T-helper 17 cell (primary cell): ENCODE measurements around the gene CPD. TPM values are rescaled to one million over a fixed set of nuclear protein-coding genes. Genes with fewer than 3 reads are reported as not detected.

Experiments used
- ATAC-seq: fragments of 150-1000 bp; cut with Tn5 transposase; 2 replicates; pipeline ENCODE4 v1.10.0; 2021; ENCODE audit warnings: mild to moderate bottlenecking, moderate library complexity
- DNase-seq, 3 donors: peaks; one replicate each; pipeline versions ENCODE4 v3.0.0 to v3.0.0-alpha.2; 2020 to 2021
- H3K9me3 ChIP-seq: one replicate; pipeline ENCODE4 v1.7.0; 2013; ENCODE audit warnings: low read length, mild to moderate bottlenecking; ENCODE audit not compliant: control insufficient read depth, poor library complexity, severe bottlenecking
- H3K27ac Mint-ChIP-seq: one replicate; pipeline ENCODE4 v1.8.0; 2022; ENCODE audit warnings: mild to moderate bottlenecking, moderate library complexity, mixed read lengths
- H3K27me3 Mint-ChIP-seq: one replicate; pipeline ENCODE4 v1.8.0; 2022; ENCODE audit warnings: mixed read lengths
- H3K36me3 Mint-ChIP-seq: one replicate; pipeline ENCODE4 v1.8.0; 2022; ENCODE audit warnings: low read depth, mixed read lengths
- H3K4me1 Mint-ChIP-seq: one replicate; pipeline ENCODE4 v1.8.0; 2022; ENCODE audit warnings: mild to moderate bottlenecking, mixed read lengths
- H3K4me3 Mint-ChIP-seq: one replicate; pipeline ENCODE4 v1.8.0; 2022; ENCODE audit warnings: mild to moderate bottlenecking, moderate library complexity, mixed read lengths
- total RNA-seq, 4 donors: library from RNA in 2 of 4; stranded (reverse) in 2 of 4; gene quantifications; one replicate each; pipeline ENCODE4 v1.2.3 and lab custom pipeline; 2022 to 2026

CPD gene
- total RNA-seq, 2 donors from 2014 or later, result 34.3 to 43.1 TPM

GRCh38 chr17:30363715-30364202 lies 15.0 kb upstream of the CPD start:
- no peaks in the 10 kb centered on the region for H3K9me3 ChIP-seq
- peak; percentile 92 for ATAC-seq
- peak; percentile 14 to 50 (median 44) for DNase-seq
- Mint-ChIP-seq H3K4me3 (peak overlapping the region; percentile 78), H3K36me3 (peaks cover 6% of the 10 kb centered on the region), H3K27me3 (no peaks in the 10 kb centered on the region), H3K27ac (peak overlapping the region; percentile 39), H3K4me1 (peaks cover 18% of the 10 kb centered on the region)

- ATAC-seq (no peak), DNase-seq (no peak)
- no peaks in the 10 kb centered on the region for H3K9me3 ChIP-seq
- Mint-ChIP-seq H3K4me1 (peaks cover 16% of the 10 kb centered on the region), H3K27ac (no peak overlapping the region), H3K36me3 (no peaks in the 10 kb centered on the region), H3K4me3 (peak overlapping the region; percentile 43), H3K27me3 (no peaks in the 10 kb centered on the region)
Observed at GRCh38 chr17:30366536-30366935, 12.2 kb upstream of the CPD start.

GRCh38 chr17:30368912-30369720 lies 9.6 kb upstream of the CPD start:
- H3K4me3 Mint-ChIP-seq, result no peak overlapping the region
- peaks cover 12% of the 10 kb centered on the region for H3K27me3 Mint-ChIP-seq
- H3K9me3 ChIP-seq, result no peaks in the 10 kb centered on the region
- no peak overlapping the region for H3K27ac Mint-ChIP-seq
- ATAC-seq (no peak), DNase-seq (no peak)
- peaks cover 4% of the 10 kb centered on the region for H3K4me1 Mint-ChIP-seq
- no peaks in the 10 kb centered on the region for H3K36me3 Mint-ChIP-seq

- no peak for ATAC-seq
- Mint-ChIP-seq H3K4me3 (no peak overlapping the region), H3K27ac (no peak overlapping the region), H3K27me3 (peaks cover 12% of the 10 kb centered on the region), H3K36me3 (peaks cover 3% of the 10 kb centered on the region), H3K4me1 (peaks cover 9% of the 10 kb centered on the region)
- H3K9me3 ChIP-seq, result no peaks in the 10 kb centered on the region
- no peak for DNase-seq
Observed at GRCh38 chr17:30369995-30370394, 8.7 kb upstream of the CPD start.

GRCh38 chr17:30372755-30373154 lies 6.0 kb upstream of the CPD start:
- Mint-ChIP-seq H3K27ac (no peak overlapping the region), H3K4me1 (peaks cover 17% of the 10 kb centered on the region)
- ATAC-seq, result no peak

DNA sequence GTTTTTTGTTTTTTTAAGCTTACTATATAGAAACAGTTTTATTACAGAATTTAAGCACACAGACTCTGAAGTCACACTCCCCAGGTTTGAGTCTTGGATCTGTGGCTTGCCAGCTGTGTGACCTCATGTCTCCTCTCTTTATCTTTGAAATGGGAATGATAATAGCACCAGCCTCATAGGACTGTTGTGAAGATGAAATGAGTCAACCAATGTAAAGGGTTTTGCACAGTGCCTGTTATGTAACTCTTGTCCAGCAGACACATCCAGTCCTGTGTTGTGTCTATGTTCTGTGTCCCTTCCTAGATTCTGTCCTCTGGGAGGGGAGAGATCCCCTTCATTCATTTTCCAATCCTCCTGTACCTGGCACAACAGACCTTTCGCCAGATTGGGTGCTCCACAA lies 3.1 kb upstream of the CPD start:
- no peaks in the 10 kb centered on the region for H3K9me3 ChIP-seq
- Mint-ChIP-seq H3K4me1 (peaks cover 35% of the 10 kb centered on the region), H3K27ac (no peak overlapping the region), H3K27me3 (peaks cover 12% of the 10 kb centered on the region), H3K4me3 (no peak overlapping the region), H3K36me3 (peaks cover 5% of the 10 kb centered on the region)
- DNase-seq, result no peak
- ATAC-seq, result no peak

More at GRCh38 chr17:30372755-30373154, 6.0 kb upstream of the CPD start:
- peaks cover 3% of the 10 kb centered on the region for H3K36me3 Mint-ChIP-seq
- H3K9me3 ChIP-seq, result no peaks in the 10 kb centered on the region
- H3K27me3 Mint-ChIP-seq, result peaks cover 12% of the 10 kb centered on the region
- DNase-seq, result no peak
- no peak overlapping the region for H3K4me3 Mint-ChIP-seq

DNA sequence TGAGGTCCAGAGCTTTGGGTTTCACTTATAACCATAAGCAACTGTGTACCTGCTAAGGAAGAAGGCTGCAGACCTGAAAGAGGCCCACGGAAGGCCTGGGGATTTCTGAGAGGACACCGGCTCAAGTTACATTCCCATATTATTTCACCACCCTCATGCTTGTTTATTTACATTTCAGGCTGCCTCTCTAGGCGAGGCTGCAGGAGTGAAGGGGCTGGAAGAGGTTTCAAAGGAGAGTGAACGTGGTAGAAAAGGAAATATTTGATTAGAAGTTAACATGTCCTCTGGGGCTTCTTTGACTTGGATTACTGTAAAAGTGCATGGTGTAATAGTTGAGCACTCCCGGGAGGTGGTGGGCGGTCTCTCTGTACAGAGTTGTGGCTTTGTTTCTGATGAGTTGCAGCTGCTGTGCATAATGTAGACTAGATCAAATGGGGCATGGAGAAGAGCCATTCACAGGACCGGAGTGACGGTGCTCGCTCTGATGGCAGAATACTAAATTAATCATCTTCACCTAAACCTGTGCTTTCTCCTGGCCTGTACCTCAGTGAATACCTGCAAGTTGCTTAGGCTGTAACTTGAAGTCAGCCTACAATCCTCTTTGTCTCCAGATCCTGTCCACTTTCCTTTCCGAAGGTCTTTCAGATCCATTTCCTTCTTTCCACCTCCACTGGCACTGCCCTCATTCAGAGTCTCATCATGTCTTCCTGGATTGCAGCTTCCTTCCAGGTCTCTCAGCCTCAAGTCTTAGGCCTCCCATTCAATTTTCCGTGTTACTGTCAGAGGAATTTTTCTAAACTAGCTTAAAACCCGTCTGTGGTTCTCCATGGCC lies 1.9 kb upstream of the CPD start:
- Mint-ChIP-seq H3K4me1 (peaks cover 43% of the 10 kb centered on the region), H3K27ac (peak overlapping the region; percentile 98), H3K4me3 (peak overlapping the region; percentile 78), H3K36me3 (peaks cover 5% of the 10 kb centered on the region), H3K27me3 (peaks cover 12% of the 10 kb centered on the region)
- H3K9me3 ChIP-seq, result no peaks in the 10 kb centered on the region
- ATAC-seq (no peak), DNase-seq (no peak)

- ATAC-seq, result no peak
- Mint-ChIP-seq H3K4me3 (peak overlapping the region; percentile 97), H3K4me1 (peaks cover 47% of the 10 kb centered on the region)
Observed at GRCh38 chr17:30377574-30378240, 1.0 kb upstream of the CPD start.

DNA sequence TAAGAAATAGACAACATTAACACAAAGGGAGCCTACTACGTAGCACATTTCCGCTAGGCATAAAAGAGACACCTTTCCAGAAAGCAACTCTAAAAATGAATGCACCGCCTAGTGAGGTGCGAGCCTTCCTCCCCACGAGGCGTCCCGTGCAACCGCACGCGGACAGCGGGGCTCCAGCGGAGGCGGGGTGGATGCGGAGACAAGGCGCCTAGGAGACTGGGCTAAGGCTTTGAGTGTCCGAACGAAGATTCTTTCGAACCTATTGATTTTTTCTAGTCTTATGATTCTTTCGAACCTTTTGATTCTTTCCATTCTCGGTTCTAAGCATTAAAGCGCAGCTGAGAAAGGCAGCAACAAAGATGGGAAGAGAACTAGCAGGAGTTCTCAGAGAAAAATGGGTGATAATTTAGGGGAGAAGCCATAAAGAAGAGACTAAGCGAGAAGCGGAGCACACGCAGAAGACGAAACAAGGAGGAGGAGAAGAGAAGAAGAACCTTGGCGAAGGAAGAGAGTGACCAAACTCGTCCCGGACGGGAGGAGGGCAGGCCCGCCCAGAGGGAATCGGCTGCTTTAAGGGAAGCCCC lies 394 bp upstream of the CPD start:
- peak overlapping the region; percentile 97 for H3K4me3 Mint-ChIP-seq
- H3K9me3 ChIP-seq, result no peaks in the 10 kb centered on the region
- ATAC-seq, result peak; percentile 52
- H3K27me3 Mint-ChIP-seq, result peaks cover 7% of the 10 kb centered on the region
- peaks cover 5% of the 10 kb centered on the region for H3K36me3 Mint-ChIP-seq
- DNase-seq, result peak; percentile 41 to 44 (median 41)
- peak overlapping the region; percentile 98 for H3K27ac Mint-ChIP-seq
- H3K4me1 Mint-ChIP-seq, result peaks cover 51% of the 10 kb centered on the region

More at GRCh38 chr17:30377574-30378240, 1.0 kb upstream of the CPD start:
- no peaks in the 10 kb centered on the region for H3K9me3 ChIP-seq
- peak overlapping the region; percentile 98 for H3K27ac Mint-ChIP-seq
- H3K36me3 Mint-ChIP-seq, result peaks cover 5% of the 10 kb centered on the region
- H3K27me3 Mint-ChIP-seq, result peaks cover 12% of the 10 kb centered on the region
- no peak for DNase-seq

DNA sequence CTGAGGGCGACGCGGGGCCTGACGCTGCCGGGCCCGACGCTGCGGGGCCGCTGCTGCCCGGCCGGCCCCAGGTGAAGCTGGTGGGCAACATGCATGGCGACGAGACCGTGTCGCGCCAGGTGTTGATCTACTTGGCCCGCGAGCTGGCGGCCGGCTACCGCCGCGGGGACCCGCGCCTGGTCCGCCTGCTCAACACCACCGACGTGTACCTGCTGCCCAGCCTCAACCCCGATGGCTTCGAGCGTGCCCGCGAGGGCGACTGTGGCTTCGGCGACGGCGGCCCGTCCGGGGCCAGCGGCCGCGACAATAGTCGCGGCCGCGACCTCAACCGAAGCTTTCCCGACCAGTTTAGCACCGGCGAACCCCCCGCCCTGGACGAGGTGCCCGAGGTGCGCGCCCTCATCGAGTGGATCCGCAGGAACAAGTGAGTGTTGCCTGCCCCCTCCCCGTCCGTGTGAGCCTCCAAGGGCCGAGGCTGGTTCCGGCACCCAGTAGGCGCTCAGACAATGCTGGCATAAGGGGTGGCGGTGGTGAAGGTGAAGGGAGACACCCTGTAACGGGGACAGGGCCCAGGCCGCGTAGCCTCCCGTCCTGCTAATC lies 676 bp downstream of the CPD start:
- peak overlapping the region; percentile 83 for H3K27ac Mint-ChIP-seq
- peaks cover 53% of the 10 kb centered on the region for H3K4me1 Mint-ChIP-seq
- DNase-seq (peak in 2 of 3 donors; percentile 14 to 15), ATAC-seq (no peak)
- H3K36me3 Mint-ChIP-seq, result peaks cover 5% of the 10 kb centered on the region
- H3K4me3 Mint-ChIP-seq, result peak overlapping the region; percentile 97
- H3K9me3 ChIP-seq, result no peaks in the 10 kb centered on the region
- H3K27me3 Mint-ChIP-seq, result no peaks in the 10 kb centered on the region

DNA sequence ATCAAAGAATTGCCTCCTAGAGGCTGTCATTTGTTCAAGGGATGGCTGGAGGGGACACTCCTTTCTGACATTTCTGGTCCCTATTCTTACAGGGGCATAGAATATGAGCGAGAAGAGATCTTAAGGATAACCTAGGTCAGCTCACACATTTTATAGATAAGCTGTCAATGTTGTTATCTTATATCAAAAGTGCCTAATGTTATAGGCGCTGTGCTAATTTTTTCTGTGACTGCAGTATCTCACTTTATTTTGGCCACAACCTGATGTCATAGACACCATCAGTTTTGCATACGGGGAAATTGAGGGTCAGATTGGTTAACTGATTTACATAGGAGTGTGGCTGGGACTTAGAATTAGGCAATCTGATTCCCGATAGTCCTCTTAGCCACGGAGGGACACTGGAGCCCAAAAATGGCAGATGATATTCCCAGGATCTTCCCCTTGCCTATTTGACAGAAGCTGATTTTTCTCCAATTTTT lies 1.2 kb downstream of the CPD start:
- Mint-ChIP-seq H3K36me3 (peaks cover 2% of the 10 kb centered on the region), H3K4me1 (peaks cover 51% of the 10 kb centered on the region), H3K27ac (peak overlapping the region; percentile 83), H3K27me3 (no peaks in the 10 kb centered on the region), H3K4me3 (peak overlapping the region; percentile 97)
- ATAC-seq (no peak), DNase-seq (no peak)
- H3K9me3 ChIP-seq, result no peaks in the 10 kb centered on the region

- no peaks in the 10 kb centered on the region for H3K27me3 Mint-ChIP-seq
- no peak for ATAC-seq
- peaks cover 6% of the 10 kb centered on the region for H3K36me3 Mint-ChIP-seq
- H3K9me3 ChIP-seq, result no peaks in the 10 kb centered on the region
- DNase-seq, result no peak
- peaks cover 54% of the 10 kb centered on the region for H3K4me1 Mint-ChIP-seq
- H3K4me3 Mint-ChIP-seq, result peak overlapping the region; percentile 97
- H3K27ac Mint-ChIP-seq, result no peak overlapping the region
Observed at GRCh38 chr17:30380643-30381339, 2.1 kb downstream of the CPD start.
